GM12865 (cell line): ENCODE results near the gene TMEM100.
"Not testable (repeated sequence)": the region's sequence is repeated elsewhere in the genome, so short reads cannot be mapped to it uniquely, and the experiment has no call there.

ENCODE experiments used
- DNase-seq: peaks from one replicate; pipeline ENCODE4 v3.0.0; 2010; ENCODE audit warnings: low read depth
- H3K4me3 ChIP-seq: 2 replicates; pipeline ENCODE4 v1.5.1; 2011; ENCODE audit warnings: mild to moderate bottlenecking, low read depth, low read length, control low read depth
- TF ChIP-seq, protein P1 (sequence below): IDR thresholded peaks from 2 replicates; pipeline ENCODE4 v1.5.1; 2011; ENCODE audit warnings: low read length, control low read depth, low read depth, inconsistent platforms; ENCODE audit not compliant: insufficient read depth; ENCODE audit errors: missing control alignments

Gene TMEM100

GRCh38 chr17:55680686-55681341 lies 41.9 kb downstream of the TMEM100 start:
- no peak for DNase-seq

GRCh38 chr17:55677446-55677845 lies 45.2 kb downstream of the TMEM100 start:
- no peak overlapping the region for H3K4me3 ChIP-seq
- DNase-seq, result no peak
- TF ChIP-seq, protein P1, sequence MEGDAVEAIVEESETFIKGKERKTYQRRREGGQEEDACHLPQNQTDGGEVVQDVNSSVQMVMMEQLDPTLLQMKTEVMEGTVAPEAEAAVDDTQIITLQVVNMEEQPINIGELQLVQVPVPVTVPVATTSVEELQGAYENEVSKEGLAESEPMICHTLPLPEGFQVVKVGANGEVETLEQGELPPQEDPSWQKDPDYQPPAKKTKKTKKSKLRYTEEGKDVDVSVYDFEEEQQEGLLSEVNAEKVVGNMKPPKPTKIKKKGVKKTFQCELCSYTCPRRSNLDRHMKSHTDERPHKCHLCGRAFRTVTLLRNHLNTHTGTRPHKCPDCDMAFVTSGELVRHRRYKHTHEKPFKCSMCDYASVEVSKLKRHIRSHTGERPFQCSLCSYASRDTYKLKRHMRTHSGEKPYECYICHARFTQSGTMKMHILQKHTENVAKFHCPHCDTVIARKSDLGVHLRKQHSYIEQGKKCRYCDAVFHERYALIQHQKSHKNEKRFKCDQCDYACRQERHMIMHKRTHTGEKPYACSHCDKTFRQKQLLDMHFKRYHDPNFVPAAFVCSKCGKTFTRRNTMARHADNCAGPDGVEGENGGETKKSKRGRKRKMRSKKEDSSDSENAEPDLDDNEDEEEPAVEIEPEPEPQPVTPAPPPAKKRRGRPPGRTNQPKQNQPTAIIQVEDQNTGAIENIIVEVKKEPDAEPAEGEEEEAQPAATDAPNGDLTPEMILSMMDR, result no peak

More at GRCh38 chr17:55680686-55681341, 41.9 kb downstream of the TMEM100 start:
- TF ChIP-seq, protein P1, result no peak
- no peak overlapping the region for H3K4me3 ChIP-seq

- no peak overlapping the region for H3K4me3 ChIP-seq
- no peak for DNase-seq
- TF ChIP-seq, protein P1, result no peak
These were observed 46.4 kb downstream of the TMEM100 start for GRCh38 chr17:55676274-55676673.

- DNase-seq, result no peak
- TF ChIP-seq, protein P1, result no peak
- H3K4me3 ChIP-seq, result no peak overlapping the region
These were observed 48.7 kb downstream of the TMEM100 start for GRCh38 chr17:55673743-55674506.

DNA sequence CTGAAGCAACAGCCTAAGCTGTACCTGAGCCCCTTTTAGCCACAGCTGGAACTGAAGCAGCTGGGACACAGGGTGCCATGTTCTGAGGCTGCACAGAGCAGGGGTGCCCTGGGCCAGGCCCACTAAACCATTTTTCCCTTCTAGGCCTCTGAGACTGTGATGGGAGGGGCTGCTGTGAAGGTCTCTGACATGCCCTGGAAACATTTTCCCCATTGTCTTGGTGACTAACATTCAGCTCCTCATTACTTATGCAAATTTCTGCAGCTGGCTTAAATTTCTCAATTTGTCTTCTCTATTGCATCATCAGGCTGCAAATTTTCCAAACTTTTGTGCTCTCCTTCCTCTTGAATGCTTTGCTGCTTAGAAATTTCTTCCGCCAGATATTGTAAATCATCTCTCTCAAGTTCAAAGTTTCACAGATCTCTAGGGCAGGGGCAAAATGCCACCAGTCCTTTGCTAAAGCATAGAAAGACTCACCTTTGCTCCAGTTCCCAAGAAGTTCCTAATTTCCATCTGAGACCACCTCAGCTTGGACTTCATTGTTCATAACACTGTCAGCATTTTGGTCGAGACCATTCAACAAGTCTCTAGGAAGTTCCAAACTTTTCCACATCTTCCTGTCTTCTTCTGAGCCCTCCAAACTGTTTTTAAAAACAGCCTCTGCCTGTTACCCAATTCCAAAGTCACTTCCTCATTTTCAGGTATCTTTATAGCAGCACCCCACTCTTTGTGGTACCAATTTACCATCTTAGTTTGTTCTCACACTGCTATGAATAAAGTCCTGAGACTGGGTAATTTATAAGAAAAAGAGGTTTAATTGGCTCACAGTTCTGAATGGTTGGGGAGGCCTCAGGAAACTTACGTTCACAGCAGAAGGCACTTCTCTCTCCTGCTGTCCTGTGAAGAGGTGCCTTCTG lies 49.8 kb downstream of the TMEM100 start:
- no peak for DNase-seq
- TF ChIP-seq, protein P1, result no peak
- H3K4me3 ChIP-seq, result no peak overlapping the region

- DNase-seq, H3K4me3 ChIP-seq: not testable (repeated sequence)
These were observed 50.7 kb downstream of the TMEM100 start for GRCh38 chr17:55672010-55672409.
